ENCODE data around the gene SNRPB.
"Not testable (repeated sequence)": the region's sequence is repeated elsewhere in the genome, so short reads cannot be mapped to it uniquely, and the experiment has no call there.

Gene SNRPB

GRCh38 chr20:2470423-2471193 is at the start of gene SNRPB:
Gene SNRPB, minus strand, starts transcription at chr20:2470789. Its CDS starts 99 bp downstream, at chr20:2470690.
- peak; percentile 97 for DNase-seq

- no peak for DNase-seq
These were observed 48.7 kb upstream of the SNRPB start for GRCh38 chr20:2519115-2519809.

- DNase-seq, result no peak
These were observed 48.0 kb upstream of the SNRPB start for GRCh38 chr20:2518558-2518957.

GRCh38 chr20:2518096-2518495 is 47.5 kb upstream of the SNRPB start:
- no peak for DNase-seq

GRCh38 chr20:2516399-2516798 is 45.8 kb upstream of the SNRPB start:
- no peak for DNase-seq

- DNase-seq, result no peak
These were observed 44.6 kb upstream of the SNRPB start for GRCh38 chr20:2515203-2515602.

- DNase-seq, result no peak
These were observed 39.2 kb upstream of the SNRPB start for GRCh38 chr20:2509794-2510193.

GRCh38 chr20:2509468-2509781 is 38.8 kb upstream of the SNRPB start:
- DNase-seq, result no peak

- DNase-seq, result peak; percentile 76
These were observed 38.3 kb upstream of the SNRPB start, which contains the start of gene ZNF343 for GRCh38 chr20:2508631-2509467. Gene ZNF343, minus strand, starts transcription at chr20:2508915. Its CDS starts 15,020 bp downstream, at chr20:2493895.

GRCh38 chr20:2507875-2508630 is 37.5 kb upstream of the SNRPB start:
- DNase-seq, result no peak

GRCh38 chr20:2507464-2507863 is 36.9 kb upstream of the SNRPB start:
- no peak for DNase-seq

- DNase-seq, result not testable (repeated sequence)
These were observed 35.8 kb upstream of the SNRPB start for GRCh38 chr20:2506426-2506825.

- DNase-seq, result not testable (repeated sequence)
These were observed 34.2 kb upstream of the SNRPB start for GRCh38 chr20:2504803-2505202.

GRCh38 chr20:2502808-2503384 is 32.3 kb upstream of the SNRPB start:
- DNase-seq, result not testable (repeated sequence)

- DNase-seq, result no peak
These were observed 15.1 kb upstream of the SNRPB start for GRCh38 chr20:2485661-2486060.

GRCh38 chr20:2485080-2485479 is 14.5 kb upstream of the SNRPB start:
- no peak for DNase-seq

- no peak for DNase-seq
These were observed 12.9 kb upstream of the SNRPB start for GRCh38 chr20:2483504-2483903.

GRCh38 chr20:2480381-2480780 is 9.8 kb upstream of the SNRPB start:
- DNase-seq, result no peak

GRCh38 chr20:2476742-2477615 is 6.4 kb upstream of the SNRPB start:
- no peak for DNase-seq

- no peak for DNase-seq
These were observed 5.5 kb upstream of the SNRPB start for GRCh38 chr20:2475850-2476741.

Measured in NCI-H510A (cell line).